ENCODE results near the gene APOBEC4. TPM values are rescaled to one million over a fixed set of nuclear protein-coding genes. Genes with fewer than 3 reads are reported as not detected.
"Not testable (repeated sequence)": the region's sequence is repeated elsewhere in the genome, so short reads cannot be mapped to it uniquely, and the experiment has no call there.

Gene APOBEC4
- total RNA-seq, 1 donor from 2014 or later, result not detected

- DNase-seq, result no peak
- H3K27ac Mint-ChIP-seq, result no peak overlapping the region
- H3K27me3 Mint-ChIP-seq, result peaks cover 26% of the 10 kb centered on the region
- H3K36me3 Mint-ChIP-seq (ENCODE audit: low read depth), result no peaks in the 10 kb centered on the region
- no peak overlapping the region for H3K4me3 Mint-ChIP-seq
- no peaks in the 10 kb centered on the region for H3K9me3 Mint-ChIP-seq
- intact Hi-C loops (cut with micrococcal nuclease), result loop anchor here (10.0 kb wide), 1 partner anchor 401 kb away; no protein-coding TSS in a partner anchor
- H3K4me1 Mint-ChIP-seq, result peaks cover 11% of the 10 kb centered on the region
Observed at GRCh38 chr1:183686229-183686628, 33.1 kb upstream of the APOBEC4 start.

GRCh38 chr1:183685112-183685713 lies 32.1 kb upstream of the APOBEC4 start:
- peaks cover 30% of the 10 kb centered on the region for H3K27me3 Mint-ChIP-seq
- peak; percentile 78 for DNase-seq
- H3K4me1 Mint-ChIP-seq, result peaks cover 11% of the 10 kb centered on the region
- H3K36me3 Mint-ChIP-seq (ENCODE audit: low read depth), result no peaks in the 10 kb centered on the region
- no peak overlapping the region for H3K4me3 Mint-ChIP-seq
- no peaks in the 10 kb centered on the region for H3K9me3 Mint-ChIP-seq
- intact Hi-C loops (cut with micrococcal nuclease), result loop anchor here (1.0 to 10.0 kb wide), 5 partner anchors 30 to 400 kb away; no protein-coding TSS in a partner anchor
- no peak overlapping the region for H3K27ac Mint-ChIP-seq

GRCh38 chr1:183679363-183679762 lies 26.2 kb upstream of the APOBEC4 start:
- H3K36me3 Mint-ChIP-seq (ENCODE audit: low read depth); H3K9me3 Mint-ChIP-seq; H3K4me1 Mint-ChIP-seq; DNase-seq; H3K27ac Mint-ChIP-seq; intact Hi-C loops (cut with micrococcal nuclease); H3K4me3 Mint-ChIP-seq: not testable (repeated sequence)
- peaks cover 38% of the 10 kb centered on the region for H3K27me3 Mint-ChIP-seq

- intact Hi-C loops (cut with micrococcal nuclease), result no loop called here
- Mint-ChIP-seq H3K4me3 (no peak overlapping the region), H3K27ac (no peak overlapping the region), H3K4me1 (peaks cover 6% of the 10 kb centered on the region), H3K27me3 (peaks cover 39% of the 10 kb centered on the region), H3K9me3 (no peaks in the 10 kb centered on the region), H3K36me3 (ENCODE audit: low read depth) (no peaks in the 10 kb centered on the region)
- DNase-seq, result no peak
Observed at GRCh38 chr1:183678819-183679218, 25.7 kb upstream of the APOBEC4 start.

- no peaks in the 10 kb centered on the region for H3K9me3 Mint-ChIP-seq
- H3K4me3 Mint-ChIP-seq, result no peak overlapping the region
- no peaks in the 10 kb centered on the region for H3K4me1 Mint-ChIP-seq
- no peak for DNase-seq
- no peaks in the 10 kb centered on the region for H3K36me3 Mint-ChIP-seq (ENCODE audit: low read depth)
- intact Hi-C loops (cut with micrococcal nuclease), result no loop called here
- no peak overlapping the region for H3K27ac Mint-ChIP-seq
- H3K27me3 Mint-ChIP-seq, result peaks cover 30% of the 10 kb centered on the region
Observed at GRCh38 chr1:183676586-183677189, 23.6 kb upstream of the APOBEC4 start.

- H3K36me3 Mint-ChIP-seq (ENCODE audit: low read depth), result no peaks in the 10 kb centered on the region
- peaks cover 25% of the 10 kb centered on the region for H3K27me3 Mint-ChIP-seq
- no peak overlapping the region for H3K27ac Mint-ChIP-seq
Observed at GRCh38 chr1:183675883-183676585, 22.9 kb upstream of the APOBEC4 start.

GRCh38 chr1:183675381-183675780 lies 22.3 kb upstream of the APOBEC4 start:
- Mint-ChIP-seq H3K4me3 (no peak overlapping the region), H3K4me1 (no peaks in the 10 kb centered on the region), H3K9me3 (no peaks in the 10 kb centered on the region), H3K27ac (no peak overlapping the region), H3K36me3 (ENCODE audit: low read depth) (no peaks in the 10 kb centered on the region), H3K27me3 (peaks cover 25% of the 10 kb centered on the region)
- no peak for DNase-seq
- intact Hi-C loops (cut with micrococcal nuclease), result no loop called here

More at GRCh38 chr1:183675883-183676585, 22.9 kb upstream of the APOBEC4 start:
- H3K4me1 Mint-ChIP-seq, result no peaks in the 10 kb centered on the region
- DNase-seq, result no peak
- no peak overlapping the region for H3K4me3 Mint-ChIP-seq
- intact Hi-C loops (cut with micrococcal nuclease), result no loop called here
- no peaks in the 10 kb centered on the region for H3K9me3 Mint-ChIP-seq

GRCh38 chr1:183674886-183675285 lies 21.8 kb upstream of the APOBEC4 start:
- Mint-ChIP-seq H3K4me1 (no peaks in the 10 kb centered on the region), H3K4me3 (no peak overlapping the region), H3K27me3 (peaks cover 25% of the 10 kb centered on the region), H3K27ac (no peak overlapping the region), H3K9me3 (no peaks in the 10 kb centered on the region), H3K36me3 (ENCODE audit: low read depth) (no peaks in the 10 kb centered on the region)
- intact Hi-C loops (cut with micrococcal nuclease), result no loop called here
- DNase-seq, result no peak

GRCh38 chr1:183674339-183674738 lies 21.2 kb upstream of the APOBEC4 start:
- H3K27ac Mint-ChIP-seq, result no peak overlapping the region
- H3K36me3 Mint-ChIP-seq (ENCODE audit: low read depth), result no peaks in the 10 kb centered on the region
- H3K4me3 Mint-ChIP-seq, result no peak overlapping the region
- H3K4me1 Mint-ChIP-seq, result no peaks in the 10 kb centered on the region
- no peak for DNase-seq
- no peaks in the 10 kb centered on the region for H3K9me3 Mint-ChIP-seq
- H3K27me3 Mint-ChIP-seq, result peaks cover 24% of the 10 kb centered on the region
- intact Hi-C loops (cut with micrococcal nuclease), result no loop called here

- no peaks in the 10 kb centered on the region for H3K4me1 Mint-ChIP-seq
- H3K4me3 Mint-ChIP-seq, result no peak overlapping the region
- no peaks in the 10 kb centered on the region for H3K9me3 Mint-ChIP-seq
- H3K27me3 Mint-ChIP-seq, result peaks cover 24% of the 10 kb centered on the region
- intact Hi-C loops (cut with micrococcal nuclease), result no loop called here
- H3K27ac Mint-ChIP-seq, result no peak overlapping the region
- H3K36me3 Mint-ChIP-seq (ENCODE audit: low read depth), result no peaks in the 10 kb centered on the region
- DNase-seq, result no peak
Observed at GRCh38 chr1:183673605-183674323, 20.6 kb upstream of the APOBEC4 start.

GRCh38 chr1:183670169-183670568 lies 17.1 kb upstream of the APOBEC4 start:
- no peak overlapping the region for H3K27ac Mint-ChIP-seq
- H3K4me3 Mint-ChIP-seq, result no peak overlapping the region
- DNase-seq, result no peak
- no peaks in the 10 kb centered on the region for H3K36me3 Mint-ChIP-seq (ENCODE audit: low read depth)
- H3K9me3 Mint-ChIP-seq, result no peaks in the 10 kb centered on the region
- peaks cover 16% of the 10 kb centered on the region for H3K27me3 Mint-ChIP-seq
- no peaks in the 10 kb centered on the region for H3K4me1 Mint-ChIP-seq
- intact Hi-C loops (cut with micrococcal nuclease), result no loop called here

- Mint-ChIP-seq H3K4me3 (no peak overlapping the region), H3K36me3 (ENCODE audit: low read depth) (no peaks in the 10 kb centered on the region), H3K4me1 (peaks cover 33% of the 10 kb centered on the region), H3K9me3 (peaks cover 3% of the 10 kb centered on the region), H3K27me3 (peaks cover 6% of the 10 kb centered on the region), H3K27ac (no peak overlapping the region)
- DNase-seq, result no peak
- intact Hi-C loops (cut with micrococcal nuclease), result loop anchor here (10.0 kb wide), 1 partner anchor 568 kb away; no protein-coding TSS in a partner anchor
Observed at GRCh38 chr1:183656355-183656754, 3.2 kb upstream of the APOBEC4 start.

- Mint-ChIP-seq H3K27me3 (peaks cover 4% of the 10 kb centered on the region), H3K27ac (peak overlapping the region; percentile 30), H3K4me1 (peaks cover 35% of the 10 kb centered on the region), H3K36me3 (ENCODE audit: low read depth) (no peaks in the 10 kb centered on the region), H3K9me3 (peaks cover under 1% of the 10 kb centered on the region), H3K4me3 (no peak overlapping the region)
- intact Hi-C loops (cut with micrococcal nuclease), result loop anchor here (1.0 to 10.0 kb wide), 3 partner anchors 30 to 569 kb away; no protein-coding TSS in a partner anchor
- peak; percentile 92 for DNase-seq
Observed at GRCh38 chr1:183655562-183656075, 2.5 kb upstream of the APOBEC4 start.
